Ureter (tissue), 1 donor: Measurements from ENCODE around the gene MAVS. TPM values are rescaled to one million over a fixed set of nuclear protein-coding genes. Genes with fewer than 3 reads are reported as not detected.
"Not testable (repeated sequence)": the region's sequence is repeated elsewhere in the genome, so short reads cannot be mapped to it uniquely, and the experiment has no call there.

Experiments
- DNase-seq: peaks from one replicate; pipeline ENCODE4 v3.0.0-alpha.2; 2020; ENCODE audit warnings: low spot score
- total RNA-seq: library from RNA; stranded (reverse); gene quantifications from one replicate; pipeline ENCODE4 v1.2.4, GENCODE V29; 2023
- donor health status: DM: yes; HTN: yes; CAD: no.

Gene MAVS
- total RNA-seq, 1 donor from 2014 or later, result 49.2 TPM

DNA sequence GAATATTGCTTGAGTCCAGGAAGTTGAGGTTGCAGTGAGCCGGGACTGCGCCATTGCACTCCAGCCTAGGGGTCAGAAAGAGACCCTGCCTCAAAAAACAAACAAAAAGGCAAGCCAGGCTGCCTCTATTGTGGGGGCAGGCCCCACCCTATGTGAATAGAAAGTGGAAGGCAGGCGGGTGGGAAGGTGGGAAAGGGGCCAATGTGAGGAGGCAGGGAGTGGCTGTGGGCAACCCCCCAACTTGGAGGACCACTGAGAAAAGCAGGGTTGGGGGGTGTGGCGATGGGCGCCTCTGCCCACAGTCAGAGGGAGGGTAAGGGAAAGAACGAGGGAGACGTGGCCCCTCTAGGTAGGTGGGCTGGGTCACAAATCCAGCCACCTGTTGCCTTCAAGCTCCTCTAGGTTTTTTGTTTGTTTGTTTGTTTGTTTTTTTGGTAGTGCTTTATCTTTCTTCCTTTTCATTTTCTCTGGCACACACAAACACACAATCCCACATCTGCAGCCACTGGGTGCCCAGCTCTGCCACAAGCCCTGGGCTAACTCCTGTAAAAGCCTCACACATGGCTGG is 31.6 kb upstream of the MAVS start:
- DNase-seq, result no peak

DNA sequence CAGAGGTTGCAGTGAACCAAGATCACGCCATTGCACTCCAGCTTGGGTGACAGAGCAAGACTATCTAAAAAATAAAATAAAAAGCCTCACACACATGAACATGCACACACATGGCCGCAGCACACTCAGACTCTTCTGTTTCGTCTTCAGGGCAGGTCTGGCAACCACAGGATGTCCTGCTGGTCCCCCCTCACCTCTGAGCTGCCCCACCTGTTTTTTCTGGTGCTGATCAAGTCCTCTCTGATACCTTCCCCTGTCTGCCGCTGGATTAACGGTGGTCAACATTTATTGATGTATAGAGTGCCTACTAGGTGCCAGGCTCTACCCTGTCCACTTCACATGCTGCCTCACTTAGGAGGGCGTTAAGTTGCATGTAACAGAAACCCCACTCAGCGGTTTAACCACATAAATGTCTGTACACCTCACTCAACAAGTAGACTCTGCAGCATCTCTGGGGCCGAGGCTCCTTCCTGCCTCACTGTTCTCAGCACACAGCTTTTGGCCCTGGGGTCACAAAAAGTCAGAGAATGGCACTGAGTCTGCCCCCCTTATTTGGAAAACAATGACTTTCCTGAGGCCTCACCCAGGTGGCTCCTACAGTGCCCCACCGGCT is 30.8 kb upstream of the MAVS start:
- DNase-seq, result no peak

DNA sequence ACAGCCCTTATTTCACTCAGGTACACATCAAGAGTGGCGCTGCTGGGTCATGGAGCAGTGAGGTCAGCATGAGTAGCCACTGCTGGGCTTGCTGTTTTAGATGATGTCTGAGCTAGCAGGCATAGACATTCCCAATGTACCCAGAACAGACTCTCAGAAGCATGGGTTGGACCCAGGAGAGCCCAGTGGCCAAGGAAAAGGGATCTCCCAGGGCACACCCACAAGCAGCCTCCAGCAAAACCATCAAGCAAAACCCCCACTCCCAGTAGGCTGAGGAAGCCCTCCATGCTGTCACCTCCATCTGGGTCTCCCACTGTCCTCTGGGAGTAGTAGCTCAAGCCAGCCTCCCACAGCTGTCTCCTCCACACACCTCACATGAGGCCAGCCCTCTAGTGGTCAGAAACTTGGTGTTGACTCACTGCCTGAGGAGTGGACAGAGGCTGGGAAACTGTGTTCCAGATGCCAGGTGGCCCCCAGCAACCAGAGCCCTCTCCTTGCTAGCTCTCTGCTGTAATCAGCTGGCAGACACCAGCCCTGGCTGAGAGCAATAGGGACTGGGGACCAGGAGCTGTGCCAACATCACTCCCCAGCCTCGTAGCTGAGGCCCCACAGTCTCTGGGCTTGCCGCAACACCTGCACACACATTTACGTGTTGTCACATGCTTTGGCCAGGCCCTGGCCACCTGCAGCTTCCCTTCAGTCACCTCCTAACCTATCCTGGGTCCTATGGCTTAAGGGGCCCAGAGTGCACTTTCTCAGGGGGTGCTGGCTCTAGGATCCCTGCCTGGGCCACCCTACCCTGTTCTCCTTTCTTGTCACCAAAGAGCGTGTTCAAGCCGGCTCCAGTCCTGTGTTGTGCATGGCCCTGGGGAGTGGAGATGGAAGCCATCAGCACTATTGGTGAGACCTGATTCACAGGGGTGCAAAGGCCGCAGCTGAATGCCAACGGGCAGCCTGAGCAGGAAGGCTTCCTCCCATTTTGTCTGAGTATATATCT is 28.2 kb upstream of the MAVS start:
- DNase-seq, result no peak

DNA sequence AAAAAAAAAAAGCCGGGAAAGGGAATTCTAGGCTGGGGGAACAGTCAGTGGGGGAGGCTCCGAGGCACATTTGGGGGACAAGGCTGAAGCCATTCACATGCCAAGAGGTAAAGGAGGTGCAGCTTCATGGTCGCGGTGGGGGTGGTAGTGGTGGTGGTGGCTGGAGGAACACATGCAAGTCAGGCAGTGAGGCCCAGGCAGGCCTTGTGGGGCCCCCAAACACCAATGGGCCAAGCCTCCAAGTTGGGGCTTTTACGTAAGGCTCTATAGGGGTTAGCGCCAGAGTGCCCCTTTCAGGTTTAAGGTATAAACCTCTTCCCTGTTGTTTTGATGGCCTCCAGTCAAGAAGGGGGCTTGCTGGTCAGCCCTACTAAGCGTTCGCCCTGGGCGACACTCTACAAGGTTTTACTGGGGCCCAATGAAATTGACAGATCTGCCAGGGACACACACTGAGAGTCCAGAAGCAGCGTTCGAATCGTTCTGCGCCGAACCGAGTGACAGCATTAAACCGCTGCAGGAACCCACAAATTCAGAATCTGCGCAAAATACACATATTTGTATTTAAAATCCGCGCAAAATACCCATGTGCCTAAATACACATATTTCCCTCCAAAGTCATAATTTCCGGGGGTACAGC is 27.1 kb upstream of the MAVS start:
- no peak for DNase-seq

DNA sequence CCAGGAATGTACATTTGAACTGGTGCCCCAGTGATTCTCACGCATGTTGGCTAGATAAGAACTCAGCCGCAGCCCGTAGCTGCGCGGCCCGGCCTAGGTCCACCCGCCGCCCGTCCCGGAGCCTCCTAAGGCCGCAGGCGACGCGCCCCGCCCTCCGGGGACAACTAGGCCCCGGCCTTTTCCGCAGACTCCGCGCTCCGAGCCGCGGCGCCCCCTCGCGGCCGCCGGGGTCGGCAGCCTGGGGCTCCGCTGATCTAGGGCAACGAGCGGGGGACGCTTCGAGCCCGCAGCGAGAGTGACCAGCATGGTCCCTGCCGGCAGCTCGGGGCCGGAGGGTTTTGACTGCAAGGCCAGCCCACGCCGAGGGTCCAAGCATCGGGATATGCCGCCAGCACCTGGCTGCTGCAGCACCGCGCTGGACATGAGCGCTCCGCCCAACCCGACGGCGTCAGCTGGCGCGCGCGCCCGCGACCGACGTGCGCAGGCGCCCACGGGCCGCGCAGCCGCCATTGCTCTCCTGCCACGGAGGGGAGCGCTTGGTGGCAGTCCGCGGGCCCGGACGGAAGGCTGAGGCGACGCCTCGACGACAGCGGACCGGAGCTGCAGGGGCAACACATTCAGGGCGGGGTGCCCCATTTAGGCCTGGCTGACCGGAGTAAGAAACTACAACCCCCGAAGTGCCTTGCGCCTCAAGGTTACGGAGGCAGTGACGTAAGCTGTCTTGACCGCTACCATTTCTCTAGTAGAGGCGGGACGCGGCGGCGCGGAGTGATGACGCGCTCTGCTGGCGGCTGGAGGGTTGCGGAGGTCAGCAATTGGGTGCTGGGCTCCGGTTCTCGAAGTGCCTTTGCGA is 26.4 kb upstream of the MAVS start, which contains the start of gene AP5S1:
TSS of gene AP5S1 (plus strand) at position 500 of the 853 bp plus-strand sequence. CDS start 1,571 bp downstream, outside the sequence.
- DNase-seq, result peak; percentile 97

DNA sequence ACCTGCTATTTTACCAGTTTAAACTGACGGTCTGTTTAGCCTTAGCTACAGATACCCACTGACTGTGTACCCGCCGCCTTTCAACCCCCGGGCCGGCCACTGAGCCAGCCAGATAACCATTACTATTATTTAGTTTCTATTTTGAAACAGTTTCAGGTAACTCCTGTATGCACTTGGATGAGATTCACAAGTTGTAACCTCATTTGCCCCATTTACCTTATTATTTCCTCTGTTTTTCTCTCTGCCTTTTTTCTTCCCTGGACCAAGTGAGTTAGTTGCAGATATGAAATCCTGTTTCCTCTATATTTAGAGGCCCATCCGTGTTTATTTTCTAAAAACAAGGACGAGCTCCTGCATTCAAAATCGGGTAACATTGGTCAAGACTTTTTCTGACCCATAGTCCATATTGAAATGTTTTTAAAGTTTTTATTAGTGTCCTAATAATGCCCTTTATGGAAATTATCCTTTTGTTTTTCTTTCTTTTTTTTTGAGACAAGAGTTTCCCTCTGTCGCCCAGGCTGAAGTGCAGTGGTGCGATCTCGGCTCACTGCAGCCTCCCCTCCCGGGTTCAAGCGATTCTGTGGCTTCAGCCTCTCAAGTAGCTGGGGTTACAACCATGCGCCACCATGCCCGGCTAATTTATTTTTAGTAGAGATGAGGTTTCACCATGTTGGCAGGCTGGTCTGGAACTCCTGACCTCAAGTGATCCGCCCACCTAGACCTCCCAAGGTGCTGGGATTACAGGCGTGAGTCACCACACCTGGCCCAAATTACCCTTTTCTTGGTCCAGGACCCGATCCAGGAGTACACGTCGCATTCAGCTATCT is 25.5 kb upstream of the MAVS start:
- DNase-seq, result no peak

DNA sequence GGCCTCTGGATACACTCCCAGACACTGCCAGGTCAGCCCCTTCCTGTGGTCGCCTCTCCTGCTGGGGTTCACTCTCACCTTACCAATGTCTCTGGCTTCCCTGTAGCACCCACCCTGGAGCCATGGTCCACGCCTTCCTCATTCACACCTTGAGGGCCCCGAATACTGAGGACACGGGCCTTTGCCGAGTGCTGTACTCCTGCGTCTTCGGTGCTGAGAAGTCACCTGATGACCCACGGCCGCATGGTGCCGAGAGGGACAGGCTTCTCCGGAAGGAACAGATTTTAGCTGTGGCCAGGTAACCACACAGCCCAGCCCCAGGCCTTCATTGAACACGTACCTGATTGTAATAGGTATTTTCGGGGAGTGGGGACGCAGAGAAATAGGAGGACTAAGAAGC is 24.6 kb upstream of the MAVS start:
- DNase-seq, result no peak

DNA sequence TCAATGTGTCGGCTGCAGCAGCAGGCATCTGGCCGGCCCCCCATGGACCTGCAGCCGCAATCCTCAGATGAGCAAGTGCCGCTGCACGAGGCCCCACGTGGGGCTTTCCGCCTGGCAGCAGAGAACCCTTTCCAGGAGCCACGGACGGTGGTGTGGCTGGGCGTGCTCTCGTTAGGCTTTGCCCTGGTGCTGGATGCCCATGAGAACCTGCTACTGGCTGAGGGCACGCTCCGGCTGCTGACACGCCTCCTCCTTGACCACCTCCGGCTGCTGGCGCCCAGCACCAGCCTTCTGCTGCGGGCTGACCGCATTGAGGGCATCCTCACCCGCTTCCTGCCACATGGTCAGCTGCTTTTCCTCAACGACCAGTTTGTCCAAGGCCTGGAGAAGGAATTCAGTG is 22.8 kb upstream of the MAVS start:
- no peak for DNase-seq

DNA sequence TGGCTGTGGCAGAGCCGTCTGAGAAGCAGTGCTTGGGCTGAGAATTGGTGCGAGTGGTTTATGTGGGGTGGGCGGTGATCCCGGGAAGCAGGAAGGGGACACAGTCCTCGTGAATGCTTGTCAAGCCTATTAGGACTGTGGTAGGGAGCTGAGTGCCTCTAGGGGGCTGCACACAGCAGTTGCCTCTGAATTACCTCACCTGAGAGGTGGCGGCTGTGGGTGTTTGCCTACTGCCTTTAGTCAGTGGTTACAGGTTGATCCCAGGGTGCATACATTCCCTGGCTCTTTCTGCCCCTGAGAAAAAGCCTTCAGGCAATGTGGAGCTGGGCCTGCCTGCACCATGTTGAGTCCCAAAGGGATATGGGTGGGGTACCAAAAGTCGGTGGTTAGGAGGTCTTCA is 21.1 kb upstream of the MAVS start:
- DNase-seq, result no peak

DNA sequence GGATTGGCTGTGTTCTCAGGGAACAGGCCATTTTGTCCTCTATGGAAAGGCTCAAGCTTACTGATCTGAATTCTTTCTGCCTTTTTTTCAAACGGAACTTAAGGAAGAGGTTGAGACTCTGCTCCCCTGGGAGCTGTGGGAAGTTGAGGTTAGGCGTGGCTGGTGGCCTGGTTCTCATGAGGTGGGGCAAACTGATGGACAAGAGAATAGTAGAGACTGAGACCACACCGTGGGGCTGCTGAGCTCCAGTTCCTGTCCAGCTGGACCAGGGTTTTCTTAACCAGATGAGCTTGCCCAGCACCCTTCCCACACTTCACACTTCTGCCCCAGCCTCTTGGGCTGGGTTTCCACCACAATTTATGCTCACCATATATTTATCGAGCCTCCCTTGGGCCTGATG is 20.2 kb upstream of the MAVS start:
- no peak for DNase-seq

DNA sequence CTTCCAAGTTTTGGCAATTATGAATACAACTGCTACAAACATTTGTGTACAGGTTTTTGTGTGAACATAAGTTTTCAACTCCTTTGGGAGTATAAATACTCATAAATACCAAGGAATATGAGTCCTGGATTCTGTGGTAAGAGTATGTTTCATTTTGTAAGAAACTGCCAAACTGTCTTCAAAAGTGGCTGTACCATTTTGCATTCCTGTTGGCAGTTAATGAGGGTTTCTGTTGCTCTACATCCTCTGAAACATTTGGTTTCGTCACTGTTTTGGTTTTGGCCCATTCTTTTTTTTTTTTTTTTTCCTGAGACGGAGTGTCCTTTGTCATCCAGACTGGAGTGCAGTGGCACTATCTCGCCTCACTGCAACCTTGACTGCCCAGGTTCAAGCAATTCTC is 17.8 kb upstream of the MAVS start:
- no peak for DNase-seq

DNA sequence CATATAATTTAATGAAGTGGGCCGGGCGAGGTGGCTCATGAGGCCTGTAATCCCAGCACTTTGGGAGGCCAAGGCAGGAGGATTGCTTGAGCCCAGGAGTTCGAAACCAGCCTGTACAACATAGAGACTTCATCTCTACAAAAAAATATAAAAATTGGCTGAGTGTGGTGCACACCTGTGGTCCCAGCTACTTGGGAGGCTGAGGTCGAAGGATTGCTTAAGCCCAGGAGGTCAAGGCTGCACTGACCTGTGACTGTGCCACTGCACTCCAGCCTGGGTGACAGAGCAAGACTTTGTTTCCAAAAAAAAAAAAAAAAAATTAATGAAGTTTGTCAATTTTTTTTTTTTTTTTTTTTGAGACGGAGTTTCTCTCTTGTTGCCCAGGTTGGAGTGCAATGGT is 16.7 kb upstream of the MAVS start:
- not testable (repeated sequence) for DNase-seq

DNA sequence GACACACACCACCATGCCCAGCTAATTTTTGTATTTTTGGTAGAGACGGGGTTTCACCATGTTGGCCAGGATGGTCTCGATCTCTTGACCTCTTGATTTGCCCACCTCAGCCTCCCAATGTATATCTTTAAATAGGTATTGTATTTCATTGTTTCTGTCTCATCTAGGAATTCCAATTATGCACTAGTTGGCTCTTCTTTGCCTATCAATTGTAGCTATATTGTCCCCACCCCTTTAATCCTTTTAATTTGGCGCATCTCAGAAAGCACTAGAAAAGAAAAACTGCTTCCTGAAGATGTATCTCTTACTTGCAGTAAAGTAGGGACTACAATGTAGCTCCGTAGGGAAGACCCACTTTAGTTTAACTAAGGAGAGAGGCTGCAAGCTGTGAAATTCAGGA is 10.5 kb upstream of the MAVS start:
- DNase-seq, result no peak

DNA sequence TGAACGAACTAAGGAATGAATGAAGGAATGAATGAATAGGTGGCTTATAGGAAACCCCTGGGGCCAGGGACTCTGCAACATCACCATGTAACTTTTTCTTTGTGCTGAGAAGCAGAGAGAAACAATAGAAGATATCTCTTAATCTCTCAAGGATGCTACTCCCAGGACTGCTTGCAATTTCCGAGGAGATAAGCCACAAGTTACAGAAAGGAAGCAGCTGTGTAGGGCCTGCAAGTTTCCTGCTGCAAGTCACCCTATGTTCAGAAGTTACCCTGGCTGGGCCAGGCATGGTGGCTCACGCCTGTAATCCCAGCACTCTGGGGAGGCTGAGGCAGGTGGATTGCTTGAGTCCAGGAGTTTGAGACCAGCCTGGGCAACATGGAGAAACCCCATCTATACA is 7.3 kb upstream of the MAVS start:
- DNase-seq, result no peak

DNA sequence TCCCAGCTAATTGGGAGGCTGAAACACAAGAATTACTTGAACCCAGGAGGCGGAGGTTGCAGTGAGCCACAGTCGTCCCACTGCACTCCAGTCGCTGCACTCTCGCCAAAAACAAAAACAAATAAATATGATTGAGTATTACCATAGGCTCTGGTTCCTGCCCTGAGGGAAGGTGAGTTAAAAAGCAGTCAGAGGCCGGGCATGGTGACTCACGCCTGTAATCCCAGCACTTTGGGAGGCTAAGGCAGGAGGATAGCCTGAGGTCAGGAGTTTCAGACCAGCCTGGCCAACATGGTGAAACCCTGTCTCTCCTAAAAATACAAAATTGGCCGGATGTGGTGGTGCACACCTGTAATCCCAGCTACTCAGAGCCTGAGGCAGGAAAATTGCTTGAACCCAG is 6.4 kb upstream of the MAVS start:
- not testable (repeated sequence) for DNase-seq

DNA sequence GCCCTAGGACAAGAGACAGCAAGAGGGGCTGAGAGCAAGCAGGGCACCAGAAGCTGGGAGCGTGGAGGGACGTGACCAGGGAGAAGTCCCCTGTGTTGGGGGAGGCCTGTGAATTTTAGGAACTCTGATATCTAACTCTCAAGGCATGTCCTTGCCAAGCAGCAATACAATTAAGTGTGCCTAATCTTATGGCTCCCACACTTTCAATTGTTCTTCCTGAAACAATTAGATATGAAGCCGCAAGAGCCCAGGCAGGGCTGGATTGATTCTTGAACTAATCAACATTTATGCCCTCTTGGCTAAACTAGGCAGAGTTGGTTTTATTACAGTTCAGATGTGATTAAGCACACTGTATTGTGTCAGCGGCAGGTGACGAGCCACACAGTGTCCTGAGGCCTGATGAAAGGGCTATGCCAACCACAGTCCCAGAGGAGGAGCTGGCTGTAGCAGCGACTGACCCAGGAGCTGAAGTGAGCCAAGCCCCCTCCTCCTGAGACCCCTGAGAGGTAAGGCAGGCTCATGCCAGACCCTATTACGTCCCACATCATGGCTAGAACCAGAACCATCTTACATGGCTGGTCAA is 4.2 kb upstream of the MAVS start:
- DNase-seq, result no peak

DNA sequence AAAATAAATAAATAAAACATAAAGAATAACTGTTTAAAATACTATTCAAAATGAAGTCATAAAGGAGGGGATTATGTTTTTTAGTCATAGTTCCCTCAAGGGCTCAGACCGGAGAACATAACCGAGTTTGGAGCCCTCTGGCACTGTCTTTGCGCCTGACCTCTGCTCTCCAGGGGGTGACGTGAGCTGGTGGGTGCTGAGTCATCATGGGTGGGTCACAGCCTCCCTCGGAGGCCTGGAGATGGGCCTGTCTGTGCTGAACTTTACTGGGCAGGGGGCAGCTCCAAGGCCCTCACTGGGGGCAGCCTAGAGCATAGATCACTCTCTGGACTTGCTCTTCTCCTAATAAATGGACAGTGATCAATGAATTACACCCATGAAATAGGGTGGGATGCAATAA is 3.1 kb upstream of the MAVS start:
- no peak for DNase-seq

DNA sequence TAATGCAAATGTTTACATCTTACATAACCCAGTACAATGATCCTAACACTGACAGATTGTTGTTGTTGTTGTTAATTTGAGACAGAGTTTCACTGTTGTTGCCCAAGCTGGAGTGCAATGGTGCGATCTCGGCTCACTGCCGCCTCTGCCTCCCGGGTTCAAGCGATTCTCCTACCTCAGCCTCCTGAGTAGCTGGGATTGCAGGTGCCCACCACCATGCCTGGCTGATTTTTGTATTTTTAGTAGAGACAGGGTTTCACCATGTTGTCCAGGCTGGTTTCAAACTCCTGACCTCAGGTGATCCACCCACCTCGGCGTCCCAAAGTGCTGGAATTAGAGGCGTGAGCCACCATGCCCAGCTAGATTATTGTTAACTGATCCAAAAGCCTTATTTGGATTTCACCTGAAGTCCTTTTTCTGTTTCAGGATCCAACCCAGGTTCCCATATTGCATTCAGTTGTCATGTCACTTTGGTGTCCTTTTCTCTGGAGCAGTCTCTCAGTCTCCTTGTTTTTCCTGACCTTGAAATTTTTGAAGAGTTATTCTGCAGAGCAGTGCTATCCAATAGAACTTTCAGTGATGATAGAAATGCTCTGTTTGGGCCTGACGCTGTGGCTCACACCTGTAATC is 2.5 kb upstream of the MAVS start:
- not testable (repeated sequence) for DNase-seq

DNA sequence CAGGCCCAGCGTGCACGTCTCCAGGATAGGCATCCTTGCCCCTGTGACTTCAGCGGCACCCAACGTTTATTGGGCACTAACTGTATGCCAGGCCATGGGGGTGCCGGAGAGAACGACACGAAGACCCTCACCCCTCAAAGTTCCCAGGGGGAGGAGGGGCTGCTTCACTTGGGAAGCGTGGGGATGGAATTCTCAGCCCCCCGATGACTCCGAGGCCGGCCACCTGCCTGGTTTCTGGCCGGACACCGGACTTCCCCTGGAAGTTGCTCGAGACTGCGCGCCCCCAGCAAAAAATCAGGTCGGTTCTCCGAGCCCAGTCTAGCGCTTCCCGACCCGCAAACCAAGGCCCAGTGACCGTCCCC is 275 bp upstream of the MAVS start:
- peak; percentile 91 for DNase-seq
